Testis (tissue), 2 donors: ENCODE data around the gene DIDO1.

Experiments
- POLR2A ChIP-seq: fragments of 450-650 bp; IDR thresholded peaks from one replicate; pipeline ENCODE4 v1.6.1; 2017; ENCODE audit warnings: antibody characterized with exemption, mild to moderate bottlenecking, moderate library complexity
- TF ChIP-seq, protein P1 (sequence below), 3 experiments: fragments of 450-650 bp in 2 of 3; fragments of 200-600 bp in 1 of 3; sonication (generic) in 1 of 3; IDR thresholded peaks; one replicate each; pipeline ENCODE4 v1.5.1; 2016 to 2019; ENCODE audit warnings: antibody characterized with exemption in 3 of 3, mild to moderate bottlenecking in 2 of 3, moderate library complexity in 1 of 3

DNA sequence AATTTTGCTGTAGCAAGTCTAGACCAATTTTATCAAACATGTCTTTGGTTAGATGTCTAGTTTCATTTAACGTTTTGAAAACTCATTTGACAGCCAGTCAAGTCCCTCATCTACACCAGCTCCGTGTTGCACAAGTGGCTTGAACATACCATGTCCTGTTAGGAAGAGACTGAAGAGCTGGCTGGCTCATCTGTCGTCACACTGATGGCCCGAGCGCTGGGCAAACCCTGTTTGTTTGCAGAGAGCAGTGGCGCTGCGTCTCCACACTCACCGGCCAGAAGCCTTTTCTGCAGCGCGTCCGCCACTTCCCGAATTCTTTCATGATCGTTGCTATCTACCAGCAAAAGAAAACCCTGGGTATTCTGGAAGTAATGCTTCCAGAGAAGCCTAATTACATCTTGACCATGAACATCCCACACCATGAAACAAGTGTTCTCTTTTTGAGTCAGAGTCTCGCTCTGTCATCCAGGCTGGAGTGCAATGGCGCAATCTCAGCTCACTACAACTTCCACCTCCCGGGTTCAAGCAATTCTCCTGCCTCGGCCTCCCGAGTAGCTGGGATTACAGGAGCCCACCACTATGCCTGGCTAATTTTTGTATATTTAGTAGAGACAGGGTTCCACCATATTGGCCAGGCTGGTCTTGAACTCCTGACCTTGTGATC lies 54.0 kb downstream of the DIDO1 start:
- TF ChIP-seq, protein P1, sequence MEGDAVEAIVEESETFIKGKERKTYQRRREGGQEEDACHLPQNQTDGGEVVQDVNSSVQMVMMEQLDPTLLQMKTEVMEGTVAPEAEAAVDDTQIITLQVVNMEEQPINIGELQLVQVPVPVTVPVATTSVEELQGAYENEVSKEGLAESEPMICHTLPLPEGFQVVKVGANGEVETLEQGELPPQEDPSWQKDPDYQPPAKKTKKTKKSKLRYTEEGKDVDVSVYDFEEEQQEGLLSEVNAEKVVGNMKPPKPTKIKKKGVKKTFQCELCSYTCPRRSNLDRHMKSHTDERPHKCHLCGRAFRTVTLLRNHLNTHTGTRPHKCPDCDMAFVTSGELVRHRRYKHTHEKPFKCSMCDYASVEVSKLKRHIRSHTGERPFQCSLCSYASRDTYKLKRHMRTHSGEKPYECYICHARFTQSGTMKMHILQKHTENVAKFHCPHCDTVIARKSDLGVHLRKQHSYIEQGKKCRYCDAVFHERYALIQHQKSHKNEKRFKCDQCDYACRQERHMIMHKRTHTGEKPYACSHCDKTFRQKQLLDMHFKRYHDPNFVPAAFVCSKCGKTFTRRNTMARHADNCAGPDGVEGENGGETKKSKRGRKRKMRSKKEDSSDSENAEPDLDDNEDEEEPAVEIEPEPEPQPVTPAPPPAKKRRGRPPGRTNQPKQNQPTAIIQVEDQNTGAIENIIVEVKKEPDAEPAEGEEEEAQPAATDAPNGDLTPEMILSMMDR (IDR thresholded peaks at IDR 0.05), result no peak
- no peak for TF ChIP-seq POLR2A
